Measurements from ENCODE around the gene IGFBP5. TPM values are rescaled to one million over a fixed set of nuclear protein-coding genes. Genes with fewer than 3 reads are reported as not detected.

IGFBP5 gene
- total and polyA plus RNA-seq, 9 donors, result 718 to 3,214 (median 2,226) TPM

- no peak overlapping the region for H3K4me3 ChIP-seq
- H3K4me1 ChIP-seq (ENCODE audit: insufficient read depth), result peaks cover 25% of the 10 kb centered on the region
- 69 to 80% (median 71%) methylated on average over 2 of the region's 2 CpGs for WGBS, 3 donors
- no peak for DNase-seq
- H3K36me3 ChIP-seq, result no peaks in the 10 kb centered on the region
- no peaks in the 10 kb centered on the region for H3K9me3 ChIP-seq
- TF ChIP-seq POLR2A (IDR thresholded peaks at IDR 0.05) (no peak), EP300 (IDR thresholded peaks at IDR 0.05) (no peak), CTCF (IDR thresholded peaks at IDR 0.05) (no peak)
- intact Hi-C loops (cut with DNase I), result no loop called here
- no peaks in the 10 kb centered on the region for H3K27me3 ChIP-seq
- H3K27ac ChIP-seq, result no peak overlapping the region
Observed at GRCh38 chr2:216654528-216655052, 40.8 kb downstream of the IGFBP5 start.

- H3K27me3 ChIP-seq, result no peaks in the 10 kb centered on the region
- no peaks in the 10 kb centered on the region for H3K36me3 ChIP-seq
- no peak for DNase-seq
- H3K4me1 ChIP-seq (ENCODE audit: insufficient read depth), result peaks cover 28% of the 10 kb centered on the region
- no peak overlapping the region for H3K4me3 ChIP-seq
- no peak overlapping the region for H3K27ac ChIP-seq
- 40 to 57% (median 45%) methylated on average over 2 of the region's 2 CpGs for whole genome bisulfite sequencing, 3 donors
- intact Hi-C loops (cut with DNase I), result no loop called here
- TF ChIP-seq EP300 (IDR thresholded peaks at IDR 0.05) (no peak), POLR2A (IDR thresholded peaks at IDR 0.05) (no peak), CTCF (IDR thresholded peaks at IDR 0.05) (no peak)
- no peaks in the 10 kb centered on the region for H3K9me3 ChIP-seq
Observed at GRCh38 chr2:216653931-216654365, 41.4 kb downstream of the IGFBP5 start.

GRCh38 chr2:216653093-216653799, 42.1 kb downstream of the IGFBP5 start:
- Histone ChIP-seq H3K4me1 (ENCODE audit: insufficient read depth) (peaks cover 28% of the 10 kb centered on the region), H3K4me3 (no peak overlapping the region), H3K36me3 (no peaks in the 10 kb centered on the region), H3K27me3 (no peaks in the 10 kb centered on the region), H3K9me3 (no peaks in the 10 kb centered on the region), H3K27ac (no peak overlapping the region)
- 89 to 96% (median 92%) methylated on average over 4 of the region's 4 CpGs for WGBS, 3 donors
- no peak for DNase-seq
- TF ChIP-seq EP300 (IDR thresholded peaks at IDR 0.05), result no peak
- TF ChIP-seq CTCF (IDR thresholded peaks at IDR 0.05), result no peak
- TF ChIP-seq POLR2A (IDR thresholded peaks at IDR 0.05), result no peak
- intact Hi-C loops (cut with DNase I), result no loop called here

GRCh38 chr2:216652566-216652965, 42.8 kb downstream of the IGFBP5 start:
- Histone ChIP-seq H3K4me1 (ENCODE audit: insufficient read depth) (peaks cover 28% of the 10 kb centered on the region), H3K9me3 (no peaks in the 10 kb centered on the region), H3K4me3 (no peak overlapping the region), H3K27me3 (no peaks in the 10 kb centered on the region), H3K36me3 (no peaks in the 10 kb centered on the region), H3K27ac (no peak overlapping the region)
- 26 to 40% (median 33%) methylated on average over 4 of the region's 4 CpGs for WGBS, 3 donors
- intact Hi-C loops (cut with DNase I), result no loop called here
- no peak for DNase-seq
- TF ChIP-seq EP300 (IDR thresholded peaks at IDR 0.05), result no peak
- no peak for TF ChIP-seq POLR2A (IDR thresholded peaks at IDR 0.05)
- no peak for TF ChIP-seq CTCF (IDR thresholded peaks at IDR 0.05)
